SK-N-DZ (cell line): ENCODE results near the gene POLRMT.
"Not testable (repeated sequence)": the region's sequence is repeated elsewhere in the genome, so short reads cannot be mapped to it uniquely, and the experiment has no call there.

ENCODE experiments used
- DNase-seq: peaks from one replicate; pipeline ENCODE4 v3.0.0-alpha.2; 2015; ENCODE audit warnings: low spot score

Gene POLRMT

DNA sequence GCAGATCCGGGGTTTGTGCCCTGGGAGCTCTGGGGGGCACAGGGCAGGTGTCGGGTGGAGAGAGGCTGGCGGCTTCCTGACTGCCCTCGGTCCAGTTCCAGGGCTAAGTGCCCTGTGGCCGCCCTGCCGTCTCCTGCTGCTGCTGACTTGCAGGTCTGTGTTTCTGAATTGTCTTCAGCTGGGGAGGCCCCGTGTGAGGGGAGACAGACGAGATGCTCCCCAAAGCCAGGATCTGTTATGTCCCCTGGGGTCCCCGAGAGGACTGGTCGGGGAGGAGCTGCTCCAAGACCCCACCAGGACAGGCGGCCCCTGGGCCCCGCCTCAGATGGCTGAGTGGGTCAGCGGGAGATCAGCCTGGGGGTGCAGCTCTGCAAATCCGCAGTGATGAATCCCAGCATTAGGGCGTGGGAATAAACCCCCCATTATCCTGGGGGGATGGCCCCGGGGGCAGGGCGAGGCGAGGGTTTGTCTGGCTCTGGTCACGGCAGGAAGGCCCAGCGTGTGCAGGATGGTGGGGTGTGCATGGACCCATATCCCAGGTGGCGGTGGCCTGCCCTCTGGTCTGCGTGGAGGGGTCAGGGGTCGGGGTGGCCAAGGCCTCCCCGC, 39.0 kb downstream of the POLRMT start:
- DNase-seq, result no peak

DNA sequence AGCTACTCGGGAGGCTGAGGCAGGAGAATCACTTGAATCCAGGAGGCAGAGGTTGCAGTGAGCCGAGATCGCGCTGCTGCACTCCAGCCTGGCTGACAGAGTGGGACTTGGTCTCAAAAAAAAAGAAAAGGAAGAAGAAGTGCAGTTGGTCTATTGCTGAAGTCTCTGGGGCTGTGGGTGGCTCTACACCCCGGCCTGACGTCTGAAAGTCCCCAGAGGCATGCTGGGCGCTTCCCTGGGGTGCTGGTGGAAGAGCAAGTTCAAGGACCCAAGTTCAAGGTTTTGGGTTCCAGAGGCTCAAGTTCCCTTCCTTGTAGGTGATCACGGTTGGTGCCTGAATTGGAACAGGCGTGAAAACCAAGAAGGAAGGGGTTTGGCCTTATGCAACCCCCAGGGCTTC, 39.8 kb downstream of the POLRMT start:
- DNase-seq, result no peak

DNA sequence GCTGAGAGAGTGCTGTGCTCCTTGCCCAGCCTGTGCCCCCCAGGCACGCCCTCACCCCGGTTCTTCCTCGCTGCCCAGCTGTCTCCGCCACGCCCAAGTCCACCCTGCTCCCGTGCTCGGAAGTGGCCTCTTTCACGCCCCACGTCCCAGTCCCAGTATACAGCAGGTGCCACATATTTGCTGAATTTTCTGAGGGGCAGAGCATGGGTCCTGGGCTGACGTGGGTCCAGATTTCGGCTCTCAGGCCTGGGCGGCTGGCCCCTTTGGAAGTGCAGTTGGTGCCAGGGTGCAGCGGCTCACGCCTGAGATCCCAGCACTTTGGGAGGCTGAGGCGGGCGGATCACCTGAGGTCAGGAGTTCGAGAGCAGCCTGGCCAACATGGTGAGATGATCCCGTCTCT, 40.3 kb downstream of the POLRMT start:
- no peak for DNase-seq

DNA sequence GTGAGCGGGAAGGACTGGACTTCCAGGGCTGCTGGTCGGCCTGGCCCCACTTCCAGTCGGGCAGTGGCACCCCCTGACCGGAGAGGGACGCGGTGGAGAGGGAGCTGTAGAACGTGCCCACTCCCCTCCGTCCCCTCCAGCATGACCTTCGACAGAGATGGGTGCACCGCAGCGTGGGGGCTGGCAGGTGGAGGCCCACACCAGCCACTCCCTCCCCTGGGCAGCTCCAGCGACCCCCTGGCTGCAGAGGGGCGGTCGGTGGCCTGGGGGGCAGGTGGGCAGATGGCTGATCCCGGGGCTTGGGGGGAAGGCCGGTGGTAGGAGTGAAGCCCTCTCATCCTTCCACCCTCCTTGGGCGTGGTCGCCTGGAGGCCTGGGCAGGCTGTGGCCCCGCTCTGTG, 41.2 kb downstream of the POLRMT start:
- no peak for DNase-seq

DNA sequence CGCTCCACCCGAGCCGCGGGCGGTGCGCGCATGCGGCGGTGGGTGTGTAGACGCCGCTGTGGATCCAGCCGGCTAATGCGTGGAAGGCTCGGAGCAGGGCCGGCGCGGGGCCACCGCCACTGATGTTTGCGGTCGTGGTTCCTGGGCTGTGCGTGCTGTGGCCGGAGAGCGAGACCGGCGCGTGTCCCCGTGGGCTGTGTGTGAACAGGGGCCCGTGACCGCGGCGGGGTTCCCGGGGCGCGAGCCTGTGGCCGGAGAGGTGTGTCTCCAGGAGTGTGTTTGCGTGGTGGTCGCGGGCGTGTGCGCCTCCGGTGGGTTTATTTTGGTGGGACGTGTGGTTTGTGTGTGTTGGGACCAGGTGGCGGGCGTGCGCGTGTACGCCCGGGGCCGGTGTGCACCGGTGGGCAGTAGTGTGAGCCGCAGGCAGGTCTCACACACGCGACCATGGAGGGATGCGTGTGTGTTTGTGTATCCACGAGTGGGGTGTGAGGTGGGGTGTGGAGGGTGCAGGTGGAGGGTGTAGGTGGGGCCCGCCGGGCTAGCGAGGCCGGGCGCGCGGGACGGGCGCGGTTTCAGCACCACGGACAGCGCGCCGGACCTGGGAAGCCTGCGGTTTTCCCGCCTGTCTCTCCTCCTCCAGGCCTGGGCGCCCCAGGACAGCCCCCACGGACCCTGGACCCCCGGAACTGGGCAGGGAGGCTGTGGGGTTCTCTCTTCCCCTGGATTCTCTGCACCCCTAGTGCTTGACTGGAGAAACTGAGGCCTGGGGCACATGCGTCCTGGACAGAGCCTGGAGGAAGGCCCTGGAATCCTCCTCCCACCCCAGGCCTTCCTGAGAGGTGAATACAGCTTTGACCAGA, 42.0 kb downstream of the POLRMT start:
- DNase-seq, result no peak

DNA sequence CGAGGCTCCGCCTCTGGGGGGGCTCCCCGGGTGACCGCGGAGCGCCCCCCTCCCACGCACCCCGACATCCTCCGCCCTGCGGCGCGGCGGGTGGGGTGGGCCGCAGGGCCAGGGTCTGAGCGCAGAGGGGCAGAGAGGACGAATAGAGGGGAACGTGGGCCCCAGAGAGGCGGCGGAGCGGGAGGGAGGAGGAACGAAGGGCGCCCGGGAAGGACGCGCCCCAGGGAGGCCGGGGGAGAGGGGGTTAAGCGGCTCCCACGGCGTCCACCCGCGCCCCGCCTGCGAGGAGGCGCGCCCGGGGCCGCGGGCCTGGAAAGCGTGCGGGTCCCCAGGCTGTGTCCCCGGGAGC, 42.6 kb downstream of the POLRMT start:
- DNase-seq, result no peak

DNA sequence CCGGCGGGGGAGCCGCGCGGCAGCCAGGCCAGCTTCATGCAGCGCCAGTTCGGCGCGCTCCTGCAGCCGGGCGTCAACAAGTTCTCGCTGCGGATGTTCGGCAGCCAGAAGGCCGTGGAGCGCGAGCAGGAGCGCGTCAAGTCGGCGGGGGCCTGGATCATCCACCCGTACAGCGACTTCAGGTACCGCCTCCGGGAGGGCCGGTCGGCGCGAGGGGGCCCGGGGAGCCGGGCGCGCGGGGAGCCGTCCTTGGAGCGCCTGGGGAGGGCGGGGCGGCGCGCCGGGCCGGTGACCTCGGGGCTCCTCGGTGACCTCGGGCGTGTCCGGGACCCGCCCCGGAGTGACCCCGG, 43.0 kb downstream of the POLRMT start:
- no peak for DNase-seq

DNA sequence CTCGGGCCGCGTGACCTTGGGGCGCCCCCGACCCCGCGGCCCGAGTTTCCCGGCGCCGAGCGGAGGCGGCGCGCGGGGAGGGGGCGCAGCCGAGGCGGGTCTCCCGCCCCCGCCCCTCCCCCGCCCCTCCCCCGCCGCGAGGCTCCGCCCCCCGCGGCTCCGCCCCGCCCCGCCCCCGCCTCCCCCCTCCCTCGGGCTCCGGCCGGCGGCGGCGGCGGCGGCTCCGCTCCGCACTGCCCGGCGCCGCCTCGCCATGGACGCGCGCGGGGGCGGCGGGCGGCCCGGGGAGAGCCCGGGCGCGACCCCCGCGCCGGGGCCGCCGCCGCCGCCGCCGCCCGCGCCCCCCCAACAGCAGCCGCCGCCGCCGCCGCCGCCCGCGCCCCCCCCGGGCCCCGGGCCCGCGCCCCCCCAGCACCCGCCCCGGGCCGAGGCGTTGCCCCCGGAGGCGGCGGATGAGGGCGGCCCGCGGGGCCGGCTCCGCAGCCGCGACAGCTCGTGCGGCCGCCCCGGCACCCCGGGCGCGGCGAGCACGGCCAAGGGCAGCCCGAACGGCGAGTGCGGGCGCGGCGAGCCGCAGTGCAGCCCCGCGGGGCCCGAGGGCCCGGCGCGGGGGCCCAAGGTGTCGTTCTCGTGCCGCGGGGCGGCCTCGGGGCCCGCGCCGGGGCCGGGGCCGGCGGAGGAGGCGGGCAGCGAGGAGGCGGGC, 43.5 kb downstream of the POLRMT start, which contains the start of gene HCN2:
HCN2 (plus strand) TSS at position 189 of the 703 bp plus-strand sequence; CDS start at position 254, 65 bp downstream.
- DNase-seq, result no peak

DNA sequence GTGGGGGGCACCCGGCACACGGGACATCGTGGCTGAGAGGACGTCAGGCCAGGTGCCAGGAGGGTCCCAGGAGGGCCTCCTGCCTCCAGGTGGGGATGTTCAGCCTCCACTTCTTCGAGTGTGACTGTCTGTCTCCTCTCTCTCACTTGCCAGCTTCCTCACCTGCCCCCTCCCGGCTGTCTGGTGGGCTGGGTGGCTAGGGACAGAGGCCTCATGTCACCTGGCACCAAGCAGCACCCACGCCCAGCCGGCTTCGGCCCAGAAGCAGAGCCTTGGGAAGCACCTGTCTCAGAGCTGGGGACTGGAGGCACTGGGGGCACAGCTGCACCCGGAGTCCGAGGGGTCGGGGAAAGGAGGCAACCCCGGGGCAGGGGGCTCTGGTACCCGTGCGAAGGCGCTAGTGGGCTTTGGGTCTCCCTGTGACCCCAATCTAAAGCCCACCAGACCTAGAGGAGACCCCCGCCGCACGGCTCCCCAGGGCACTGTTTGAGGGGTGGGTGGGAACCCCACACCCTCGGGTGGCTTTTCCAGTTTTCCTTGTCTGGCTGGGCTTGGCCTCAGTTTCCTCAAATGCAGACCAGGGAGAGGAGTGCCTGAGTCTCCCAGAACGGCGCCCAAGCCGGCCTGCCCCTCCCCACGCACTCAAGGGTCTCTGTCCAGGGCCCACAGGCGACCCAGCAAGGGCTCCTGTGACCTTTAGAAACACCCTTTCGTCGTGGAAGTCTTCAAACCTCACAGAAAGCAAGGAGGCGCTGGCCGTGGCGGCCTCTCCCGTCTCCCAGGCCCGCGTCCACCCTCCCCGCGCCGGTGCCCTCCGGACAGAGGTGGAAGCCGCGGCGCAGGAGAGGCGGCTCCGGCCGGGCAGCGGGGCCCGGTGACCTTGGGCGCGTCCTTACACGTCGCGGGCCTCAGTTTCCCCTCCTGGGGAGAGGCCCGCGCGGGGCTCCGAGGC, 44.3 kb downstream of the POLRMT start:
- DNase-seq, result peak; percentile 55

DNA sequence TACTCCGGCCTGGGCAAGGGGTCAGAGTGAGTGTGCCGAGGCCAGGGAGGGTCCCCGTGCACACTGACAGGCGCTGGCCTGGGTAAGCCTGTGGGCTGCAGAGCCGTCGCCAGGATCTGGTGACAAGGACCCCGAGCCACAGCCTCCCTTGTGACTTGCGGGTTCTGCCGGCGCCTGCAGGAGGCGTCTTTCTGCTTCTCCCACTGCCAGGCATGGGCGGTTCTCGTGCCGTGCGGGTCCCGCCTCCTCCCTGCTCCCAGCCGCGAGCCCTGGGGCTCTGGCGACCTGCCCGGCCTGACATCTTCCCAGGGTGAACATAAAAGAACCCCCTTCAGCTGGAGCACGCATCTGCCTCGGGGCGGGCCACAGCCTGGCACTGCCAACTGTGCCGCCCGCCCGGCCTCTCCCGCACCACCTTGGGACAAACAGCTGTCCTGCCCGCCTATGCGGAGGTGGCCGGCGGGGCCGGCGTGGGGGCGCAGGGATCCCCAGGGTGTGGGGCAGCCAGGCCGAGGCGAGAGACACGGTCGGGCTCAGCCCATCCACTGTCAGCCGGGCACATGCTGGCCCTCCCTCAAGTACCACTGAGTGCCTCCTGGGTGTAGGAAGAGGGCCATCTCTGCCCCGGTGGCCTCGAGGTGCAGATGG, 45.1 kb downstream of the POLRMT start:
- peak; percentile 84 for DNase-seq

DNA sequence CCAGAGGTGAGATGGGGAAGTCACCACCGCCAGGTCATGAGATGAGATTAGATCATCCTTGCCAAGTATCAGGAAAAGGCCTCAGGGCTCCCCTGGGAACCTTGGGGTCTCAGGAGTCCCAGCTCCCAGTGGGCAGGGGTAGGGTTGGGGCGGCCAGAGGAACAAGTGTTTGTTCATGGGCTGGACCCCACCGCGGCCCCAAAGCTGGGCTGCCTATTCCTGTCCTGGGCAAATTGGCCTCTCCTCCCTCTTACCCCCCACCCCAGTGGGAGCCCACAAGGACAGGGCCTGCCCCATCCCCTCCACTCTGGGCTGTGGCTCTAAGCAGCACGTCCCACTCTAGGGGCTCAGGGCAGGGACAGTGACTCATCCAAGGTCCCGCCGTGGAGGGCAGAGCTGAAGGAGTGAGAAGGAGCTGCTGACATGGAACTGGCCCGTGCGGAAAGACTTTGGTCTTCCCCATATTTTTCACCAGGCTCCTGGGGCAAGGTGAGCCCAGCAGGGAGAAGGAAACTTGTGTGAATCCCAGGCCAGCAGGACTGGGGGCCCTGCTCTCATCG, 47.7 kb downstream of the POLRMT start:
- DNase-seq, result no peak

DNA sequence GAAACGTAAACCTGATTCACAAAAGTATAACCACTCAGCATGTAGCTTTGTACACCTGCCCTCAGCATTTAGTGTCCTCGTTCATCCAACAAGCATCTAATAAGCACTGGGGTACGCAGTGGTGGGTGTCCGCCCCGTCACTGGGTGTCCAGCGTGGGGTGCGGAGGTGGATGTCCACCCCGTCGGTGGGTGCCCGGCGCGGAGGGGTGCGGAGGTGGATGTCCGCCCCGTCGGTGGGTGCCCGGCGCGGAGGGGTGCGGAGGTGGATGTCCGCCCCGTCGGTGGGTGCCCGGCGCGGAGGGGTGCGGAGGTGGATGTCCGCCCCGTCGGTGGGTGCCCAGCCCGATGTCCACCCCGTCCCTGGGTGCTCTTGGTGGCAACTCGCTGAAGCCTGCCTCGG, 48.2 kb downstream of the POLRMT start:
- DNase-seq, result not testable (repeated sequence)

DNA sequence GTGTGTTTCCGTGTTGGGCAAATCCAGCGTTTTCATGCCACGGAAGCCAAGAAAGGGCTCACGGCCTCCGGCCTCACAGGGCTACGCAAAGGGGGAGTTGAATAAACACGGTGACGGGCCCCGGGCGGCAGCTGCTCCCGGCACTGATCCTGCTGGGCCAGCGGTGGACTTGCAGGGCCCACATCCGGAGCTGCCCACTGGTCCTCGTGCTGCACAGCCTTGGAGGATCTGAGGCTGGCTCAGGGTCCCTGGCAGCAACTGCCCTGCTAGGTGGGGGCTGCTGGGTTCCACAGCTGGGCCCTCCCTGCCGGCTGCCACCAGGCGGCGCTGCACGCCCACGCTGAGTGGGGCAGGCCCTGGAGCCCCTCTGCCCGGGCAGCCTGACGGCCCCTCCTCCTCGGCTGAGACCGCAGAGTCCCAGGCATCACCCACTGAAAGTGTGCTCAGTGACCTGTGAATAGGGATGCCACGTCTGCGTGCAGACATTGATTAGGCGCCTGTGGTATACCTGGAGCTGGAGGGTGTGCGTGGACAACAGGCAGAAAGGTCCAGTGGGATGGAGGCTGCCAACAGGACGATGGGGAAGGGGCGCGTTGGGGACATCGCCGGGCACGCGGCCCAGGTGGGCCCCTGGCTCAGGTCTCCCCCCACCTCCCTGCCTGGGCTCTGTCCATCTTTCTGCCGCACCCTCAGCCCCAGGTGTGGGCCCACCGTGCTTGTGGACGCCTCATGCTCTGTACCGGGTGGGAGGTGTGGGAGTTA, 48.9 kb downstream of the POLRMT start:
- DNase-seq, result peak; percentile 73

DNA sequence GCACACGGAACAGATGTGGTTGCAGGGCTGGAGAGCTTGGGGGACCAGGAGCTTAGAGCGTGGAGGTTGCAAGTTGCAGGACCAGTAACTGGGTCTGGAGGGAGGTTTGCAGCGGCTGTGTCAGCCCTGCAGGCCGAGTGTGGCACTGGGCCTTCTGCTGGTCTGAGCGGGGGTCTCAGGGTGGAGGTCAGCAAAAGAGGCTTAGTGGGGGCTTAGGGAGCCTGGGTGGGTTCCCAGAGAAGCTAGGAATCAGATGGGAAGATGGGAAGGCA, 49.4 kb downstream of the POLRMT start:
- DNase-seq, result no peak

DNA sequence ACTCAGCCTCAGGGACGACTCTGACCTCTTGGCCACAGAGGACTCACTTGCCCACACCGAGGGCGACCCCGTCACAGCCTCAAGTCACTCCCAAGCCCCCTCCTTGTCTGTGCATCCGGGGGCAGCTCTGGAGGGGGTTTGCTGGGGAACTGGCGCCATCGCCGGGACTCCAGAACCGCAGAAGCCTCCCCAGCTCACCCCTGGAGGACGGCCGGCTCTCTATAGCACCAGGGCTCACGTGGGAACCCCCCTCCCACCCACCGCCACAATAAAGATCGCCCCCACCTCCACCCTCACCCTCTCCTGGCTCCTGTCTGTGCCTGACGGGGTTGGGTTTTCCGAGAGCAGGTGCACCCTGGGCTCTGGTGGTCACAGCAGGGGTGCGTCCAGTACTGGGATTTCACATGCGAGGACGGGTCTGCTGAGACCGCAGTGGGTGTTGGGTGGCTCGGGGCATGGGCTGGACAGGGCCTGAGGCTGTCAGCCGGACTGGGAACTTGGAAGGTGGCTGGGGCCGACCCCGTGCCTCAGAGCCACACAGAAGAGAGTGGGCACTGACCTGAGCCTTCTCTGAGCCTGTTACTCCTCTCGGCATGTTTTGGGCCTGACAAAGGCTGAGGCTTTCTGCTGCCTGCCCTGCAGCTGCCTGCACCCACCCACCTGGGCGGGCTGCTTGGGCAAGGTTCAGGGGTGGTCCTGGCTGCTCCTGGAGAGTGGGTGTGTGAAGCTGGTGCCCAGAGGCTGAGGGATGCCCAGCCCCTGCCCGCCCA, 50.0 kb downstream of the POLRMT start:
- DNase-seq, result no peak

DNA sequence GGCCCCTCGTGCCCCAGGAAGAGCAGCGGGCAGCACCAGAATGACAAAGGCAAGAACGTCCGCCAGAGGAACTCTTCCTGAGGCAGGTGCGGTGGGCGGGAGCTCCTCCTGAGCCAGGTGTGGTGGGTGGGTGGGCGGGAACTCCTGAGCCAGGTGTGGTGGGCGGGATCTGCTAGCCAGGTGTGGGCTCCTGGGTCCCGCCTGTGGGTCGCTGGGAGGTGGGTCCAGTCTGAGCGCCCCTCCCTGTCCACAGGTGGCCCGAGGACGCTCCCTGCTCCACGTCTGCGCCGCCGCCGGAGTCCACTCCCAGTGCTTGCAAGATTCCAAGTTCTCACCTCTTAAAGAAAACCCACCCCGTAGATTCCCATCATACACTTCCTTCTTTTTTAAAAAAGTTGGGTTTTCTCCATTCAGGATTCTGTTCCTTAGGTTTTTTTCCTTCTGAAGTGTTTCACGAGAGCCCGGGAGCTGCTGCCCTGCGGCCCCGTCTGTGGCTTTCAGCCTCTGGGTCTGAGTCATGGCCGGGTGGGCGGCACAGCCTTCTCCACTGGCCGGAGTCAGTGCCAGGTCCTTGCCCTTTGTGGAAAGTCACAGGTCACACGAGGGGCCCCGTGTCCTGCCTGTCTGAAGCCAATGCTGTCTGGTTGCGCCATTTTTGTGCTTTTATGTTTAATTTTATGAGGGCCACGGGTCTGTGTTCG, 50.7 kb downstream of the POLRMT start:
- DNase-seq, result no peak

DNA sequence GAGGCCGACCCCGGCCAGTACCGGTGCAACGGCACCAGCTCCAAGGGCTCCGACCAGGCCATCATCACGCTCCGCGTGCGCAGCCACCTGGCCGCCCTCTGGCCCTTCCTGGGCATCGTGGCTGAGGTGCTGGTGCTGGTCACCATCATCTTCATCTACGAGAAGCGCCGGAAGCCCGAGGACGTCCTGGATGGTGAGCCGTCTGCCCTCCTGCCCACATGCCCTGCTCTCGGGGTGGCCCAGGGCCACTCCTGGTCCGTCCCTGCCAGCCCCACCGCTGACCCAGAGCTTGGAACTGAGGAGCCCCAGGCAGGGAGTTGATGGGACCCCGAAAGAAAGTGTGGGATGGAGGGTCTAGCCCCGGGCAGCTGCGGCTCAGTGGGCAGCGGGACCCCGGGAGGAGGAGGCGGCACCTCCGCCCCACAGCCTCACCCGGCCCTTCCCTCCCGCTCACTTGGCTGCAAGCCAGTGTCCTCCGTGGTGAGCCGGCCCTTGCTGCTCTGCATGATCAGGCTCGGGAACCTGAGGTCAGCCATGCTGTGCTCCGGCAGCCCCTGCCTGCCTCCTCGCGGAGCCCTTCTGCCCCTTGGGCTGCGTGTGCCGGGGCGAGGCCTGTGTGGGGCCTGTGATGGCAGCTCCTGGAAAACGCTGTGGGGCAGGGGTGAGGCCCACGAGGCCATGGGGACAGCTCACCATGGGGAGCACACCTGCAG, 51.8 kb downstream of the POLRMT start:
- no peak for DNase-seq

DNA sequence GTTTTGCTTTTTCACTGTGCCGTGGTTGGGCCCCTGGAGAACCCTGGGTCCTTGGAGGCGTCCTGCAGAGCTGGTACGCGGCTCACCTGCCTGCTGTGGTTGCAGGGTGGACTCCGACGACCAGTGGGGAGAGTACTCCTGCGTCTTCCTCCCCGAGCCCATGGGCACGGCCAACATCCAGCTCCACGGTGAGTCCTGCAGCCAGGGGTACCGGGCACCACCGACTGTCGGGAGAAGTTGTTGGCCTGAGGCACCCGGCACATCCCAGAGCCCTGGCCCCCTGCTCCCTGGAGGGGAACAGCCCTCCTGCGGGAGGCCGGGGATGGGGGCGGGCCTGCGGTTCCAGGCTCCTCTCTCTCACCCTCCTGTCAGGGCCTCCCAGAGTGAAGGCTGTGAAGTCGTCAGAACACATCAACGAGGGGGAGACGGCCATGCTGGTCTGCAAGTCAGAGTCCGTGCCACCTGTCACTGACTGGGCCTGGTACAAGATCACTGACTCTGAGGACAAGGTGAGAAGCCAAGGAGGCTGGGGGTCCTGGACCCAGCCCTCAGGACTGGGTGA, 53.0 kb downstream of the POLRMT start:
- DNase-seq, result no peak
